ENCODE data around the gene ACTA2. TPM values are rescaled to one million over a fixed set of nuclear protein-coding genes. Genes with fewer than 3 reads are reported as not detected.
A peak's percentile ranks its signal among the peaks of the same experiment; 100 is the strongest.

The ACTA2 gene
- total RNA-seq, 1 experiment from 2014 or later = not detected

- H3K27me3 ChIP-seq (replicated peaks; ENCODE audit: control insufficient read depth, insufficient read depth, low read length) = peaks cover 2% of the 10 kb centered on the region; the same call in 1 of the 2 replicates
- Mint-ChIP-seq H3K36me3 (ENCODE audit: insufficient read depth, unreplicated experiment) (no peaks in the 10 kb centered on the region), H3K4me3 (ENCODE audit: unreplicated experiment) (peak overlapping the region; percentile 84), H3K27ac (ENCODE audit: unreplicated experiment) (no peak overlapping the region), H3K4me1 (ENCODE audit: low read depth, unreplicated experiment) (no peaks in the 10 kb centered on the region), H3K27me3 (ENCODE audit: insufficient read depth, unreplicated experiment) (peaks cover 31% of the 10 kb centered on the region), H3K9me3 (ENCODE audit: unreplicated experiment) (no peaks in the 10 kb centered on the region)
- CTCF ChIA-PET = no interaction called here
- H3K36me3 ChIP-seq (ENCODE audit: control insufficient read depth, insufficient read depth, low read length) = no peaks in the 10 kb centered on the region
- H3K9me3 ChIP-seq = no peaks in the 10 kb centered on the region
- H3K4me3 ChIP-seq (ENCODE audit: low read depth, low read length) = peak overlapping the region; percentile 36
- no TSS peak for BruUV-seq (replicated peaks)
- peak in 1 of 2 experiments; percentile 18 for DNase-seq
- TF ChIP-seq CTCF (IDR thresholded peaks at IDR 0.05; ENCODE audit: insufficient read depth in 1 of 2, low read depth in 1 of 2, low read length in 1 of 2, severe bottlenecking in 1 of 2, unreplicated experiment in 1 of 2) = peak in 1 of 2 experiments; percentile 6
- peaks cover 5% of the 10 kb centered on the region; the same call in 1 of the 2 replicates for H3K4me1 ChIP-seq
- POLR2A ChIA-PET = no interaction called here
- intact Hi-C loops (cut with micrococcal nuclease; ENCODE audit: unreplicated experiment) = no loop called here
These were observed 38.8 kb upstream of the ACTA2 start for GRCh38 chr10:88991161-88991898.

GRCh38 chr10:88990384-88991160, 38.0 kb upstream of the ACTA2 start, which contains the start of gene FAS:
Gene FAS, plus strand, starts transcription at chr10:88990798. Its CDS starts 79 bp downstream, at chr10:88990877.
- H3K36me3 Mint-ChIP-seq (ENCODE audit: insufficient read depth, unreplicated experiment) = no peaks in the 10 kb centered on the region

More at GRCh38 chr10:88990384-88991160, 38.0 kb upstream of the ACTA2 start, which contains the start of gene FAS:
- ChIA-PET CTCF (interaction anchor here (0.6 to 1.2 kb wide), 2 partner anchors 58 to 994 kb away, joined by 3 read pairs; no protein-coding TSS in a partner anchor), POLR2A (no interaction called here)
- H3K4me3 Mint-ChIP-seq (ENCODE audit: unreplicated experiment) = peak within 1 kb of the TSS; percentile 84
- H3K9me3 Mint-ChIP-seq (ENCODE audit: unreplicated experiment) = no peaks in the 10 kb centered on the region
- Histone ChIP-seq H3K36me3 (ENCODE audit: control insufficient read depth, insufficient read depth, low read length) (no peaks in the 10 kb centered on the region), H3K27me3 (replicated peaks; ENCODE audit: control insufficient read depth, insufficient read depth, low read length) (peaks cover 2% of the 10 kb centered on the region; the same call in 1 of the 2 replicates), H3K9me3 (no peaks in the 10 kb centered on the region), H3K4me3 (ENCODE audit: low read depth, low read length) (peak within 1 kb of the TSS; percentile 36), H3K4me1 (peaks cover 5% of the 10 kb centered on the region; the same call in 1 of the 2 replicates)
- H3K27ac Mint-ChIP-seq (ENCODE audit: unreplicated experiment) = no peak within 1 kb of the TSS
- DNase-seq = peak in 1 of 2 experiments; percentile 13
- TF ChIP-seq CTCF (IDR thresholded peaks at IDR 0.05; ENCODE audit: insufficient read depth in 1 of 2, low read depth in 1 of 2, low read length in 1 of 2, severe bottlenecking in 1 of 2, unreplicated experiment in 1 of 2) = no peak
- no TSS peak for BruUV-seq (replicated peaks)
- no peaks in the 10 kb centered on the region for H3K4me1 Mint-ChIP-seq (ENCODE audit: low read depth, unreplicated experiment)
- intact Hi-C loops (cut with micrococcal nuclease; ENCODE audit: unreplicated experiment) = no loop called here
- H3K27me3 Mint-ChIP-seq (ENCODE audit: insufficient read depth, unreplicated experiment) = peaks cover 29% of the 10 kb centered on the region
